HG03378 (cell line): ENCODE measurements around the gene FAM163B.
"Not testable (repeated sequence)": the region's sequence is repeated elsewhere in the genome, so short reads cannot be mapped to it uniquely, and the experiment has no call there.

Experiments
- ATAC-seq: cut with Tn5 transposase; IDR thresholded peaks from one replicate; pipeline ENCODE4 v1.9.1; 2021; ENCODE audit warnings: mild to moderate bottlenecking, moderate library complexity; ENCODE audit not compliant: unreplicated experiment

FAM163B gene

GRCh38 chr9:133640160-133640559, 31.0 kb upstream of the FAM163B start:
- ATAC-seq, result no peak

GRCh38 chr9:133639613-133640012, 30.4 kb upstream of the FAM163B start:
- ATAC-seq, result no peak

DNA sequence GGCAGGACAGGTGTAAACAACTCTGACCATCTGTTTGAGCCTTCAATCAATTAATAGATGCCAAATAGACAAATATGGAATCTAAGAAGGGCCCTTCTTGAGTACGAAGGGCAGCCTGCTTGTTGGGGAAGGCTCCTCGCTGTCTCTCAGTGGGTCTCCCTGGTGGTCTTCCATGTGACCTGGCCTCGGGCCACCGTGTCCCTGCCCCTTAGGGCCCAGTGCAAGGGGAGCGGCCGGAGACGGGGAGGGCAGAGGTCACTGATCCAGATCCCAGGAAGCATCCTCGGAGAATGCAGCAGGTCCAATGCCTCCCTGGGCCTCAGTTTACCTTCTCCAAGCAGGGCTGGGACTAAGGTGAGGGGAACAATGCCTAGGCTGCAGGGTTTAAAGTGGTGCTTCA, 29.5 kb upstream of the FAM163B start:
- ATAC-seq, result no peak

GRCh38 chr9:133638076-133638475, 28.9 kb upstream of the FAM163B start:
- no peak for ATAC-seq

GRCh38 chr9:133637451-133638055, 28.4 kb upstream of the FAM163B start:
- ATAC-seq, result no peak

GRCh38 chr9:133636902-133637301, 27.7 kb upstream of the FAM163B start:
- ATAC-seq, result no peak

- no peak for ATAC-seq
These were observed 26.6 kb upstream of the FAM163B start, which contains the start of gene DBH for GRCh38 chr9:133635533-133636531. Gene DBH (plus strand): TSS chr9:133636363. CDS start chr9:133636372, 9 bp downstream.

- ATAC-seq, result no peak
These were observed 25.9 kb upstream of the FAM163B start for GRCh38 chr9:133635098-133635497.

DNA sequence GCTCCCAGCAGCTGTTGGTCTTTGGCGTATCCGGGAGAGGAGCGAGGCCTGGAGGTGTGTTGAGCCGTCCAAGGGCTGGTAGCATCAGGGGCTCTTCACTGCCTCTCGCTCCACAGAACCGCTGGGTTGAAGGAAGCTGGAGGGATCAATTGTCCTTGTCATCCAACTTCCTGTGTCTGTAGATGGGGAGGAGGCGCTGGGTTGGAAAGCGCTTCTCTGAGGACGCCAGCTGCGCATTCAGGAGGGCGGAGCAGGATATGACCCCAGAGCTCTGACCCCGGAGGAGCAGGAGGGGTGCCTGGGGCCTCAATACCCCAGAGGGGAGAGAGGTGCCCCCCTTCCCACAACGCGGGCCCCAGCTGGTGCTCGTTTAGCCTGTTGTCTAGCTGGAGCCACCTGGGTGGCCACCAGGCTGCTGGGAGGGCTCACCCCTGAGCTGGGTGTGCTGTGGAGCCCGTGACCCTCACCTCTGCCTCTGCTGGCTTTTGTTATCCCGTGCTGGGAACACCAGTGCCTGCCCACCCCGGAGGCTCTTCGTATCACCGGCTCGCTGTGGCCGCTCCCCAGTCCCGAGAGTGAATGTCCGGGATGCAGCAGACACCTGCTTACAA, 25.0 kb upstream of the FAM163B start:
- no peak for ATAC-seq

GRCh38 chr9:133633681-133634080, 24.5 kb upstream of the FAM163B start:
- no peak for ATAC-seq

GRCh38 chr9:133632806-133633680, 23.9 kb upstream of the FAM163B start:
- ATAC-seq, result no peak

DNA sequence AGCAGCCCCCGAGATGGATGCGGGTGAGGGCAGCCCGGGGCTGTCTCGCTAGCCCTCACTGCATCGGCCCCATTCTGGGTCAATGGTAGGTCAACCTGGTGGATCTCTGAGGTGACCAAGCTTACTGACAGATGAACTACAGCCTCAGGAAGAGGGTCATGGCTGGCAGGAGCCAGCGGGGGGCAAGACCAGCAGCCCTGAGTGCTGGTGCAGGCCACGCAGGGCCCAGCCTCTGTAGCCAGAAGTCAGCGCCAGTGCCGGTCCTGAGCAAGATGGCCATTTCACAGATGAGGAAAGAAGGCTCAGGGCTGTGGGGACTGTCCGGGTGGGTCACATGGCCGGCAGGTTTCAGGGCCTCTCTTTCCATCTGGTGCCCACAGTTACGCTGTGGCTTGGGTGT, 21.9 kb upstream of the FAM163B start:
- ATAC-seq, result no peak

- no peak for ATAC-seq
These were observed 20.3 kb upstream of the FAM163B start for GRCh38 chr9:133629221-133630110.

DNA sequence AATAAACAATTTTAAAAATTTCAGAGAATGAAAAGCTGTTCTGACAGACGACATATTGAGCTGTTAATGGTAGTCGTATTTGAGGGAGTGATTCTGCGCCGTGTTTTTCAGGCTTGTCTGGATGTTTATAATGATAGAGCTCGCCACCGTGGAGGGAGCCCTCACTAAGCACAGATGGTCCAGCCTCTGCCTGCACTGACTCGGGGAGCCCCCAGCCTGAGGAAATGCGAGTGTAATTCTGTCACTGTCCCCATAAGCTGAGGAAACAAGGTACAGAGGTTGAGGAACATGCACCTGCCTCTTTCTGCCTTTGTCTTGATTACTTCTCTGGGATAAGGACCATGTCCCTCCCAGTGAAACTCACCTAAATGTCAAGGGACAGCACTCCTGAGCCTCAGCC, 19.6 kb upstream of the FAM163B start:
- no peak for ATAC-seq

DNA sequence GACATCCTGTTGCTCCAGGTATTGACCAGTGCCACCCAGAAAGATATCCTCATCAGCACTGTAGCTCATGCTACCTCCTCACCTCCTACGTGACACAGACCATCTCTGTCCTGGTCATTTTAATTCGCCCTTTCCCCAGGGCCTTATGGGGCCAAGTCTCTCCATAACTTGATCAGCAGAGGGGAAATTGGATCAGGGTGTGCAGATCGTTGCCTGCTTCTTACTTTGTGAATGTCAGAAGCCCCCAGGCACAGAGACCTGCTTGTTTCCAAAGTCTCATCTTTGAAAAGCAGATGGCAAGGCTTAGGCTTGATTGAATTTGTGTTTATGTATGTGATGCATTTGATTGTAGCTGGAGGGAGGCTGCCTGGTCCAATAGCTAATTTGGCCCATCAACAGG, 18.2 kb upstream of the FAM163B start:
- ATAC-seq, result no peak

DNA sequence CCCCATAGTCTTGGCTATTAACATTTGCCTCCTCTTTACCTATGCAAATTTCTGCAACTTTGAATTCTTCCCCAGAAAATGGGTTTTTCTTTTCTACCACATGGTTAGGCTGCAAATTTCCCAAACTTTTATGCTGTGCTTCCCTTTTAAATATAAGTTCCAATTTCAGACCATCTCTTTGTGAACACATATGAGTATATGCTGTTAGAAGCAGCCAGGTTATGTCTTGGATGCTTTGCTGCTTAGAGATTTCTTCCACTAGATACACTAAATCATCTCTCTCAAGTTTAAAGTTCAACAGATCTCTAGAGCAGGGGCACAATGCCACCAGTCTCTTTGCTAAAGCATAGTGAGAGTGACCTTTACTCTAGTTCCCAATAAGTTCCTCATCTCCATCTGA, 16.8 kb upstream of the FAM163B start:
- ATAC-seq, result not testable (repeated sequence)

- ATAC-seq, result no peak
These were observed 13.4 kb upstream of the FAM163B start for GRCh38 chr9:133622555-133622954.

DNA sequence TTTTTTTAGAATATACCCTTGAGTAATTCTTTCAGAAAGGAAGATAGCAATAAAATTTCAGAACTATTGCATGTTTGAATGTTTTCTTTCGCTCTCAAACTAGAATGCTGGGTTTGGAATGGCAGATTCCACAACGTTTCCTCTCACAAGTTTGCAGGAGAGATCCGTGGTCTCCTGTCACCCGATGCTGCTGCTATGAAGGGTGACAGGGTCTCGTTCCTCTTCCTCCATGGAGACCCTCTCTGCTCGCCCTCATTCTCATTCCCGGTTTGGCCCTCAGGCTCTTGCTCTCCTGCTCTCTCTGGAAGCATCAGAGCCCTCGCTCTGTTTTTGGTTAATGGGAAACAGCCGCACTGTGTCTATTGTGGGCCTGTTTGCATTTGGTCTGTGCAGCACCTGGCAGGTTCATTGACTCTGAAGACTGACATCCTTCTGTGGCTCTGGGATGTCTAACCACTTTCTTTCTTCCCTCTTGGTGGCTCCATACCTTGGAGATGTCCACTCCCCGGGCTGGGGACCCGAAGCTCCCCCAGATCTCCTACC, 12.6 kb upstream of the FAM163B start:
- no peak for ATAC-seq

GRCh38 chr9:133619791-133620190, 10.6 kb upstream of the FAM163B start:
- ATAC-seq, result no peak
